ENCODE measurements around the gene TIPARP. TPM values are rescaled to one million over a fixed set of nuclear protein-coding genes. Genes with fewer than 3 reads are reported as not detected.
"Not testable (repeated sequence)": the region's sequence is repeated elsewhere in the genome, so short reads cannot be mapped to it uniquely, and the experiment has no call there.

Gene TIPARP
- total and polyA plus RNA-seq, 2 donors (not counting 1 experiment from before 2014, with no cell fraction given): 11.2 to 42.5 TPM

DNA sequence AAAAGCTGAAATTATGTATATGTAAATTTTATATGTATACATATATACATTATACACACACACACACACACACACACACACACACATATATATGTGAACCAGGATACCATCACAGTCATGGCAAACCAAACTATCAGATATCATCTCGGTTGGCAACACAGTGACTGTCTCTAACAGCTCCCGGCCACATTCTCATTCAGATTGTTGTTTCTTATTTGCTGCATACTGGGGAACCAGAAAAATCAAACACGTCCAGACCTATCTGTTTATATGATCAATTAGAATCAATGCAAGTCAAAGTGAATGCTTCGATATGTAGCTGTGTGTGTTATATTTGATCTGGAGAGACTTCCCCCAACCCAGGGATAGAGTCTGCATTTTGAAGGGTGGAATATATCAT is 61.1 kb downstream of the TIPARP start:
- TF ChIP-seq EZH2 (IDR thresholded peaks at IDR 0.05; ENCODE audit: borderline replicate concordance, insufficient read depth, low read depth, low read length, poor library complexity, severe bottlenecking): no peak
- TF ChIP-seq, protein P1, sequence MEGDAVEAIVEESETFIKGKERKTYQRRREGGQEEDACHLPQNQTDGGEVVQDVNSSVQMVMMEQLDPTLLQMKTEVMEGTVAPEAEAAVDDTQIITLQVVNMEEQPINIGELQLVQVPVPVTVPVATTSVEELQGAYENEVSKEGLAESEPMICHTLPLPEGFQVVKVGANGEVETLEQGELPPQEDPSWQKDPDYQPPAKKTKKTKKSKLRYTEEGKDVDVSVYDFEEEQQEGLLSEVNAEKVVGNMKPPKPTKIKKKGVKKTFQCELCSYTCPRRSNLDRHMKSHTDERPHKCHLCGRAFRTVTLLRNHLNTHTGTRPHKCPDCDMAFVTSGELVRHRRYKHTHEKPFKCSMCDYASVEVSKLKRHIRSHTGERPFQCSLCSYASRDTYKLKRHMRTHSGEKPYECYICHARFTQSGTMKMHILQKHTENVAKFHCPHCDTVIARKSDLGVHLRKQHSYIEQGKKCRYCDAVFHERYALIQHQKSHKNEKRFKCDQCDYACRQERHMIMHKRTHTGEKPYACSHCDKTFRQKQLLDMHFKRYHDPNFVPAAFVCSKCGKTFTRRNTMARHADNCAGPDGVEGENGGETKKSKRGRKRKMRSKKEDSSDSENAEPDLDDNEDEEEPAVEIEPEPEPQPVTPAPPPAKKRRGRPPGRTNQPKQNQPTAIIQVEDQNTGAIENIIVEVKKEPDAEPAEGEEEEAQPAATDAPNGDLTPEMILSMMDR (IDR thresholded peaks at IDR 0.05): no peak
- WGBS (ENCODE audit: insufficient coverage): no CpG with 5 or more reads among the region's 4 CpGs
- Mint-ChIP-seq H3K27ac (no peak overlapping the region), H3K9me3 (ENCODE audit: insufficient read depth) (no peaks in the 10 kb centered on the region), H3K27me3 (no peaks in the 10 kb centered on the region), H3K4me3 (no peak overlapping the region), H3K4me1 (no peaks in the 10 kb centered on the region)
- Histone ChIP-seq H4K20me1 (ENCODE audit: control insufficient read depth, insufficient read depth, low read length, poor library complexity, severe bottlenecking) (no peaks in the 10 kb centered on the region), H3K9ac (ENCODE audit: low read length) (no peak overlapping the region), H3K4me1 (ENCODE audit: control insufficient read depth in 2 of 2, insufficient read depth in 2 of 2, low read length in 2 of 2) (no peaks in the 10 kb centered on the region), H3K36me3 (replicated peaks in 1 of 2; ENCODE audit: control extremely low read depth in 1 of 2, control insufficient read depth in 1 of 2, extremely low read depth in 1 of 2, insufficient read depth in 2 of 2, low read length in 1 of 2) (no peaks in the 10 kb centered on the region), H3K27ac (ENCODE audit: low read length in 2 of 2) (no peak overlapping the region), H3K27me3 (replicated peaks in 1 of 4; ENCODE audit: control extremely low read depth in 1 of 4, control insufficient read depth in 3 of 4, insufficient read depth in 4 of 4, low read length in 3 of 4) (no peaks in the 10 kb centered on the region), H2AFZ (ENCODE audit: insufficient read depth, low read depth, low read length, poor library complexity, severe bottlenecking) (no peak overlapping the region), H3K9me3 (ENCODE audit: control extremely low read depth in 1 of 3, control insufficient read depth in 2 of 3, insufficient read depth in 1 of 3, low read length in 2 of 3) (no peaks in the 10 kb centered on the region), H3K79me2 (ENCODE audit: control insufficient read depth, insufficient read depth, low read length) (no peaks in the 10 kb centered on the region), H3K4me3 (ENCODE audit: control extremely low read depth in 1 of 5, extremely low read depth in 1 of 5, insufficient read depth in 1 of 5, low read depth in 2 of 5, low read length in 4 of 5) (no peak overlapping the region), H3K4me2 (replicated peaks; ENCODE audit: low read depth, low read length, poor library complexity, severe bottlenecking) (no peak overlapping the region)
- CTCF ChIA-PET: interaction anchor here (0.6 kb wide), 1 partner anchor 143 kb away, joined by 3 read pairs; no protein-coding TSS in a partner anchor
- intact Hi-C loops (cut with micrococcal nuclease): no loop called here
- POLR2A ChIA-PET: interaction anchor here (0.6 kb wide), 1 partner anchor 13 kb away, joined by 3 read pairs; no protein-coding TSS in a partner anchor
- ATAC-seq (ENCODE audit: low read depth): no peak
- DNase-seq: no peak

DNA sequence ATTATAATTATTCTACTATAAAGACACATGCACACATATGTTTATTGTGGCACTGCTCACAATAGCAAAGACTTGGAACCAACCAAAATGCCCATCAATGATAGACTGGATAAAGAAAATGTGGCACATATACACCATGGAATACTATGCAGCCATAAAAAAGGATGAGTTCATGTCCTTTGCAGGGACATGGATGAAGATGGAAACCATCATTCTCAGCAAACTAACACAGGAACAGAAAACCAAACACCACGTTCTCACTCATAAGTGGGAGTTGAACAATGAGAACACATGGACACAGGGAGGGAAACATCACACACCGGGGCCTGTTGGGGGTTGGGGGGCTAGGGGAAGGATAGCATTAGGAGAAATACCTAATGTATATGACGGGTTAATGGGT is 62.7 kb downstream of the TIPARP start:
- WGBS (ENCODE audit: insufficient coverage): no CpG with 5 or more reads among the region's 3 CpGs
- POLR2A ChIA-PET; H2AFZ ChIP-seq (ENCODE audit: insufficient read depth, low read depth, low read length, poor library complexity, severe bottlenecking); DNase-seq; H4K20me1 ChIP-seq (ENCODE audit: control insufficient read depth, insufficient read depth, low read length, poor library complexity, severe bottlenecking); H3K9ac ChIP-seq (ENCODE audit: low read length); H3K4me1 ChIP-seq (ENCODE audit: control insufficient read depth in 2 of 2, insufficient read depth in 2 of 2, low read length in 2 of 2); H3K36me3 ChIP-seq (replicated peaks in 1 of 2; ENCODE audit: control extremely low read depth in 1 of 2, control insufficient read depth in 1 of 2, extremely low read depth in 1 of 2, insufficient read depth in 2 of 2, low read length in 1 of 2); H3K4me2 ChIP-seq (replicated peaks; ENCODE audit: low read depth, low read length, poor library complexity, severe bottlenecking); H3K27me3 Mint-ChIP-seq; H3K27ac ChIP-seq (ENCODE audit: low read length in 2 of 2); H3K4me3 ChIP-seq (ENCODE audit: control extremely low read depth in 1 of 5, extremely low read depth in 1 of 5, insufficient read depth in 1 of 5, low read depth in 2 of 5, low read length in 4 of 5); H3K9me3 ChIP-seq (ENCODE audit: control extremely low read depth in 1 of 3, control insufficient read depth in 2 of 3, insufficient read depth in 1 of 3, low read length in 2 of 3); H3K9me3 Mint-ChIP-seq (ENCODE audit: insufficient read depth); H3K4me1 Mint-ChIP-seq; H3K27ac Mint-ChIP-seq; intact Hi-C loops (cut with micrococcal nuclease); H3K79me2 ChIP-seq (ENCODE audit: control insufficient read depth, insufficient read depth, low read length); ATAC-seq (ENCODE audit: low read depth); H3K4me3 Mint-ChIP-seq; H3K27me3 ChIP-seq (replicated peaks in 1 of 4; ENCODE audit: control extremely low read depth in 1 of 4, control insufficient read depth in 3 of 4, insufficient read depth in 4 of 4, low read length in 3 of 4); CTCF ChIA-PET: not testable (repeated sequence)
